ENCODE results near the gene SLC16A13.

DNA sequence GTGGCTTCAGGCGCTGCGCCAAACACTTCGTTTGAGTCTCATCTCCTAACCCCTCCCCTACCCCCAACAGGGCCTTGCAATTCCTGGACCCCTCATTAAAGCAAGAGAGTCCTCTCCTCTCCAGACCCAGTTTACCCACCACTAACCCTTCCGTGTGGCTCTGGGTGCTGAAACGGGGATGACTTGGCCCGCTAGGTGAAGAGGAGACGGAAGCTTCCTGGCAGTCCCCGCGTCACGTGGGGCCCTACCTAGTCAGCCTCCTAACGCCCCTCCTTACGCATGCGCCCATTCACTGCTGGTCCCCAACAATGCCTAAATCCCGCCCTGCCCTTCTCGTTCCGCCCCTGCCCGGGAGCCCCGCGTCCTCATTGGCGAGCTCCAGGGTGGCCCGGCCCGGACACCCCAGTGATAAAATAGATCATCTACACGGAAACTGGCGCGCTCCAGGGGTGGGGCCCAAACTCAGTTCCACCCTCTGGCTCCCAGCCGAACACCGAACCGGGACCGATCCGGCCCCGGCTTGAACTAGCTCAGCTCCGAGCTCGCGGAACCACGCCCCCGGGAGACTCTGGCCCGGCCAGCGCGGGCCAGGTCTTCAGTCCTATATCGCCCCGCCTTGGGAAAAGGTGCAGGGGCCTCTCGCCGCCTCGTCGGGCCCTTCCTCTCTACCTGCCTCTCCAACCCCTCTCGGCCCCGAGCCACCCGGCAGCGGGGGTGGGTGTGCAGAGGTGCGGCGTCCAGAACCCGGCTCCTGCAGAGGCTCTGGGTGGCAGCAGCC lies at the start of gene SLC16A13:
- TF ChIP-seq, protein P1, sequence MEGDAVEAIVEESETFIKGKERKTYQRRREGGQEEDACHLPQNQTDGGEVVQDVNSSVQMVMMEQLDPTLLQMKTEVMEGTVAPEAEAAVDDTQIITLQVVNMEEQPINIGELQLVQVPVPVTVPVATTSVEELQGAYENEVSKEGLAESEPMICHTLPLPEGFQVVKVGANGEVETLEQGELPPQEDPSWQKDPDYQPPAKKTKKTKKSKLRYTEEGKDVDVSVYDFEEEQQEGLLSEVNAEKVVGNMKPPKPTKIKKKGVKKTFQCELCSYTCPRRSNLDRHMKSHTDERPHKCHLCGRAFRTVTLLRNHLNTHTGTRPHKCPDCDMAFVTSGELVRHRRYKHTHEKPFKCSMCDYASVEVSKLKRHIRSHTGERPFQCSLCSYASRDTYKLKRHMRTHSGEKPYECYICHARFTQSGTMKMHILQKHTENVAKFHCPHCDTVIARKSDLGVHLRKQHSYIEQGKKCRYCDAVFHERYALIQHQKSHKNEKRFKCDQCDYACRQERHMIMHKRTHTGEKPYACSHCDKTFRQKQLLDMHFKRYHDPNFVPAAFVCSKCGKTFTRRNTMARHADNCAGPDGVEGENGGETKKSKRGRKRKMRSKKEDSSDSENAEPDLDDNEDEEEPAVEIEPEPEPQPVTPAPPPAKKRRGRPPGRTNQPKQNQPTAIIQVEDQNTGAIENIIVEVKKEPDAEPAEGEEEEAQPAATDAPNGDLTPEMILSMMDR (IDR thresholded peaks at IDR 0.05), result no peak
- peak; percentile 92 for TF ChIP-seq POLR2A (IDR thresholded peaks at IDR 0.05)

Measured in right lobe of liver (tissue), 4 donors.